SK-N-SH treated with all-trans-retinoic acid at 6 μM for 48 hours (cell line): ENCODE measurements around the gene NOXO1.
A peak's percentile ranks its signal among the peaks of the same experiment; 100 is the strongest.

Experiments
- ATAC-seq: fragments of 200-7000 bp; cut with Tn5 transposase; 3 replicates; pipeline ENCODE4 v1.9.1; 2020; ENCODE audit warnings: mild to moderate bottlenecking, moderate library complexity
- ARNTL ChIP-seq: fragments of 450-650 bp; formaldehyde crosslinking; IDR thresholded peaks from 2 replicates; pipeline ENCODE4 v1.5.0; 2020; ENCODE audit warnings: low read depth, mild to moderate bottlenecking, moderate library complexity, borderline replicate concordance
- CSDC2 ChIP-seq: fragments of 250-450 bp; sonication (Bioruptor Pico); IDR thresholded peaks from 2 replicates; pipeline ENCODE4 v1.5.0; 2020; ENCODE audit warnings: mild to moderate bottlenecking, moderate library complexity
- ESRRG ChIP-seq: fragments of 250-450 bp; sonication (Bioruptor Pico); IDR thresholded peaks from 2 replicates; pipeline ENCODE4 v1.6.1; 2021; ENCODE audit warnings: mild to moderate bottlenecking
- GLIS3 ChIP-seq: fragments of 250-450 bp; sonication (Bioruptor Pico); IDR thresholded peaks from 2 replicates; pipeline ENCODE4 v1.5.0; 2020; ENCODE audit warnings: mild to moderate bottlenecking, moderate library complexity
- ISL1 ChIP-seq: fragments of 250-450 bp; sonication (Bioruptor Pico); IDR thresholded peaks from 2 replicates; pipeline ENCODE4 v2.1.2; 2022; ENCODE audit warnings: mild to moderate bottlenecking, moderate library complexity
- PPARA ChIP-seq: fragments of 250-450 bp; sonication (Bioruptor Pico); IDR thresholded peaks from 2 replicates; pipeline ENCODE4 v1.5.0; 2020; ENCODE audit warnings: mild to moderate bottlenecking, borderline replicate concordance
- SNAI2 ChIP-seq: fragments of 250-450 bp; sonication (Bioruptor Pico); IDR thresholded peaks from 2 replicates; pipeline ENCODE4 v1.5.0; 2020; ENCODE audit warnings: mild to moderate bottlenecking, moderate library complexity
- TCF4 ChIP-seq: fragments of 250-450 bp; sonication (Bioruptor Pico); IDR thresholded peaks from 2 replicates; pipeline ENCODE4 v1.8.0; 2021; ENCODE audit warnings: mild to moderate bottlenecking, moderate library complexity, borderline replicate concordance
- TOX ChIP-seq: fragments of 250-450 bp; sonication (Bioruptor Pico); IDR thresholded peaks from 2 replicates; pipeline ENCODE4 v1.8.0; 2021; ENCODE audit warnings: mild to moderate bottlenecking, moderate library complexity, borderline replicate concordance
- ZFP3 ChIP-seq: fragments of 250-450 bp; sonication (Bioruptor Pico); IDR thresholded peaks from 2 replicates; pipeline ENCODE4 v1.5.0; 2020; ENCODE audit warnings: mild to moderate bottlenecking, moderate library complexity
- ZFP30 ChIP-seq: fragments of 450-650 bp; formaldehyde crosslinking; IDR thresholded peaks from 2 replicates; pipeline ENCODE4 v1.5.0; 2022; ENCODE audit warnings: mild to moderate bottlenecking, moderate library complexity
- ZNF565 ChIP-seq: fragments of 450-650 bp; formaldehyde crosslinking; conservative IDR thresholded peaks from 2 replicates; pipeline ENCODE4 v1.5.0; 2020; ENCODE audit warnings: low read depth, mild to moderate bottlenecking, moderate library complexity
- ZNF8 ChIP-seq: fragments of 450-650 bp; formaldehyde crosslinking; IDR thresholded peaks from 2 replicates; pipeline ENCODE4 v1.5.0; 2020; ENCODE audit warnings: mild to moderate bottlenecking, moderate library complexity
- TF ChIP-seq, protein P1 (sequence below): fragments of 250-450 bp; sonication (Bioruptor Pico); IDR thresholded peaks from 2 replicates; pipeline ENCODE4 v1.8.0; 2020; ENCODE audit warnings: mild to moderate bottlenecking, moderate library complexity, borderline replicate concordance
- TF ChIP-seq, protein P2 (sequence below): fragments of 250-450 bp; sonication (Bioruptor Pico); IDR thresholded peaks from 2 replicates; pipeline ENCODE4 v1.5.1; 2021; ENCODE audit warnings: mild to moderate bottlenecking, moderate library complexity
- TF ChIP-seq, protein P3 (sequence below): fragments of 250-450 bp; sonication (Bioruptor Pico); IDR thresholded peaks from 2 replicates; pipeline ENCODE4 v1.8.0; 2021; ENCODE audit warnings: low read depth, mild to moderate bottlenecking, moderate library complexity, borderline replicate concordance
- TF ChIP-seq, protein P4 (sequence below): fragments of 250-450 bp; sonication (Bioruptor Pico); IDR thresholded peaks from 2 replicates; pipeline ENCODE4 v1.5.0; 2020; ENCODE audit warnings: mild to moderate bottlenecking, moderate library complexity

NOXO1 gene

DNA sequence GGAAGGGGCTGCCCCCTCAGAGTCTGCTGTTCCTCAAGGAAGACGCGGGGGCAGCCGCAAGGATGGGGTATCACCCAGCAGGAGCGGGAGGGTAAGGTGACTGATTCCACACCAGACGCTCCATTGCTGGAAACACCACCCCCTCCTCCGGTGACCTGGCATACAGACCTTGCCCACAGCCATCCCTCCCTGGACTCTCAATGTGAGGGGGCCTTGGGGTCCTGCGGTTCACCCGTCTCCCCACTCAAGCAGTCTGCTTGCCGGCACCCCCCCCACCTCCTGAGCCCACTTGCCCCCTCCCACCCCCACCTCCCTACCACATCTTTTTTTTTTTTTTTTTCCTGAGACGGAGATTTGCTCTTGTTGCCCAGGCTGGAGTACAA lies 50.9 kb downstream of the NOXO1 start:
- ATAC-seq = no peak
- TF ChIP-seq ESRRG (CRISPR knock-in tag) (no peak), ARNTL (CRISPR knock-in tag) (no peak), TOX (CRISPR knock-in tag) (no peak), TCF4 (CRISPR knock-in tag) (no peak), ZNF565 (CRISPR knock-in tag) (no peak), ZFP3 (CRISPR knock-in tag) (no peak), SNAI2 (no peak), CSDC2 (CRISPR knock-in tag) (no peak), ISL1 (CRISPR knock-in tag) (no peak)
- TF ChIP-seq, protein P1, sequence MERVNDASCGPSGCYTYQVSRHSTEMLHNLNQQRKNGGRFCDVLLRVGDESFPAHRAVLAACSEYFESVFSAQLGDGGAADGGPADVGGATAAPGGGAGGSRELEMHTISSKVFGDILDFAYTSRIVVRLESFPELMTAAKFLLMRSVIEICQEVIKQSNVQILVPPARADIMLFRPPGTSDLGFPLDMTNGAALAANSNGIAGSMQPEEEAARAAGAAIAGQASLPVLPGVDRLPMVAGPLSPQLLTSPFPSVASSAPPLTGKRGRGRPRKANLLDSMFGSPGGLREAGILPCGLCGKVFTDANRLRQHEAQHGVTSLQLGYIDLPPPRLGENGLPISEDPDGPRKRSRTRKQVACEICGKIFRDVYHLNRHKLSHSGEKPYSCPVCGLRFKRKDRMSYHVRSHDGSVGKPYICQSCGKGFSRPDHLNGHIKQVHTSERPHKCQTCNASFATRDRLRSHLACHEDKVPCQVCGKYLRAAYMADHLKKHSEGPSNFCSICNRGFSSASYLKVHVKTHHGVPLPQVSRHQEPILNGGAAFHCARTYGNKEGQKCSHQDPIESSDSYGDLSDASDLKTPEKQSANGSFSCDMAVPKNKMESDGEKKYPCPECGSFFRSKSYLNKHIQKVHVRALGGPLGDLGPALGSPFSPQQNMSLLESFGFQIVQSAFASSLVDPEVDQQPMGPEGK (CRISPR knock-in tag) = no peak
- TF ChIP-seq, protein P2, sequence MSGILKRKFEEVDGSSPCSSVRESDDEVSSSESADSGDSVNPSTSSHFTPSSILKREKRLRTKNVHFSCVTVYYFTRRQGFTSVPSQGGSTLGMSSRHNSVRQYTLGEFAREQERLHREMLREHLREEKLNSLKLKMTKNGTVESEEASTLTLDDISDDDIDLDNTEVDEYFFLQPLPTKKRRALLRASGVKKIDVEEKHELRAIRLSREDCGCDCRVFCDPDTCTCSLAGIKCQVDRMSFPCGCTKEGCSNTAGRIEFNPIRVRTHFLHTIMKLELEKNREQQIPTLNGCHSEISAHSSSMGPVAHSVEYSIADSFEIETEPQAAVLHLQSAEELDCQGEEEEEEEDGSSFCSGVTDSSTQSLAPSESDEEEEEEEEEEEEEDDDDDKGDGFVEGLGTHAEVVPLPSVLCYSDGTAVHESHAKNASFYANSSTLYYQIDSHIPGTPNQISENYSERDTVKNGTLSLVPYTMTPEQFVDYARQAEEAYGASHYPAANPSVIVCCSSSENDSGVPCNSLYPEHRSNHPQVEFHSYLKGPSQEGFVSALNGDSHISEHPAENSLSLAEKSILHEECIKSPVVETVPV (CRISPR knock-in tag) = no peak
- TF ChIP-seq, protein P3, sequence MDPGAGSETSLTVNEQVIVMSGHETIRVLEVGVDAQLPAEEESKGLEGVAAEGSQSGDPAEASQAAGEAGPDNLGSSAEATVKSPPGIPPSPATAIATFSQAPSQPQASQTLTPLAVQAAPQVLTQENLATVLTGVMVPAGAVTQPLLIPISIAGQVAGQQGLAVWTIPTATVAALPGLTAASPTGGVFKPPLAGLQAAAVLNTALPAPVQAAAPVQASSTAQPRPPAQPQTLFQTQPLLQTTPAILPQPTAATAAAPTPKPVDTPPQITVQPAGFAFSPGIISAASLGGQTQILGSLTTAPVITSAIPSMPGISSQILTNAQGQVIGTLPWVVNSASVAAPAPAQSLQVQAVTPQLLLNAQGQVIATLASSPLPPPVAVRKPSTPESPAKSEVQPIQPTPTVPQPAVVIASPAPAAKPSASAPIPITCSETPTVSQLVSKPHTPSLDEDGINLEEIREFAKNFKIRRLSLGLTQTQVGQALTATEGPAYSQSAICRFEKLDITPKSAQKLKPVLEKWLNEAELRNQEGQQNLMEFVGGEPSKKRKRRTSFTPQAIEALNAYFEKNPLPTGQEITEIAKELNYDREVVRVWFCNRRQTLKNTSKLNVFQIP (CRISPR knock-in tag) = no peak
- TF ChIP-seq, protein P4, sequence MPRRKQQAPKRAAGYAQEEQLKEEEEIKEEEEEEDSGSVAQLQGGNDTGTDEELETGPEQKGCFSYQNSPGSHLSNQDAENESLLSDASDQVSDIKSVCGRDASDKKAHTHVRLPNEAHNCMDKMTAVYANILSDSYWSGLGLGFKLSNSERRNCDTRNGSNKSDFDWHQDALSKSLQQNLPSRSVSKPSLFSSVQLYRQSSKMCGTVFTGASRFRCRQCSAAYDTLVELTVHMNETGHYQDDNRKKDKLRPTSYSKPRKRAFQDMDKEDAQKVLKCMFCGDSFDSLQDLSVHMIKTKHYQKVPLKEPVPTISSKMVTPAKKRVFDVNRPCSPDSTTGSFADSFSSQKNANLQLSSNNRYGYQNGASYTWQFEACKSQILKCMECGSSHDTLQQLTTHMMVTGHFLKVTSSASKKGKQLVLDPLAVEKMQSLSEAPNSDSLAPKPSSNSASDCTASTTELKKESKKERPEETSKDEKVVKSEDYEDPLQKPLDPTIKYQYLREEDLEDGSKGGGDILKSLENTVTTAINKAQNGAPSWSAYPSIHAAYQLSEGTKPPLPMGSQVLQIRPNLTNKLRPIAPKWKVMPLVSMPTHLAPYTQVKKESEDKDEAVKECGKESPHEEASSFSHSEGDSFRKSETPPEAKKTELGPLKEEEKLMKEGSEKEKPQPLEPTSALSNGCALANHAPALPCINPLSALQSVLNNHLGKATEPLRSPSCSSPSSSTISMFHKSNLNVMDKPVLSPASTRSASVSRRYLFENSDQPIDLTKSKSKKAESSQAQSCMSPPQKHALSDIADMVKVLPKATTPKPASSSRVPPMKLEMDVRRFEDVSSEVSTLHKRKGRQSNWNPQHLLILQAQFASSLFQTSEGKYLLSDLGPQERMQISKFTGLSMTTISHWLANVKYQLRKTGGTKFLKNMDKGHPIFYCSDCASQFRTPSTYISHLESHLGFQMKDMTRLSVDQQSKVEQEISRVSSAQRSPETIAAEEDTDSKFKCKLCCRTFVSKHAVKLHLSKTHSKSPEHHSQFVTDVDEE = no peak

DNA sequence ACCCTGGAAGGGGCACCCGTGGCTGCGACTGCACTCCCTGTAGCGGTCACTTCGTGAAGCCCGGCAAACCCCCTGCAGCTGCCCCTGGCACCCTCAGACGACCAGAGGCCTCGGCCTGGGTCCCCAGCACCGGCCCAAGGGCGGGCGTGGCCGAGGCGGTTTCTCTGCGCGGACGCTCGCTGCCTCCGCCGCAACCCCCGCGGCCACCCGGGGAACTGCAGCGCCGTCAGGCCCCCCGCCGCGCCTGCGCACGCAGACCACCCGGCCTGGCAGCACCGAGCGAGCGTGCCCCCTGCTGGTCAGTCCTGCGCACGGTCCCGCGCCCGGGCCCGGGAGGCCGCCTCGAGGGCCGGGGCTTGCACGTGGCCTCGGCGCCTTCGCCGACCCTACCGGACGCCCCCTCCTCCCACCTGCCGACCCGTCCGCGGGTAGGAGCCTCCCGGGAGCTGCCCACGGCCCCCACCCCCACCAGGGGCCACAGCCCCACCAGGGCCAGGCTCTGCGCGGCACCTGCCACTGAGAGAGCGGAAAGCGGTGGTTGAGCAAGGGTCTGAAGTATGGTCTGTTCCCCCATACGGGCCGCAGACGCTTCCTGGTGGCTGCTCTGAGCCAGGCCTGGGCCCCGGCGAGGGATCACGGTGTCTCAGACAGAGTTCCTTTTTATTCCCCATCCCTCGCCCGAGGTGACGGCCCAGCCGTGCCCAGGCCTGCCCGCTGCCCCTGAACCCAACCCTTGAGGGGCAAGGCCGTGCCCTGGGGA lies 51.5 kb downstream of the NOXO1 start:
- ATAC-seq = peak; percentile 92
- TF ChIP-seq TCF4 (CRISPR knock-in tag) = no peak
- TF ChIP-seq, all 23 proteins: peak for 0

DNA sequence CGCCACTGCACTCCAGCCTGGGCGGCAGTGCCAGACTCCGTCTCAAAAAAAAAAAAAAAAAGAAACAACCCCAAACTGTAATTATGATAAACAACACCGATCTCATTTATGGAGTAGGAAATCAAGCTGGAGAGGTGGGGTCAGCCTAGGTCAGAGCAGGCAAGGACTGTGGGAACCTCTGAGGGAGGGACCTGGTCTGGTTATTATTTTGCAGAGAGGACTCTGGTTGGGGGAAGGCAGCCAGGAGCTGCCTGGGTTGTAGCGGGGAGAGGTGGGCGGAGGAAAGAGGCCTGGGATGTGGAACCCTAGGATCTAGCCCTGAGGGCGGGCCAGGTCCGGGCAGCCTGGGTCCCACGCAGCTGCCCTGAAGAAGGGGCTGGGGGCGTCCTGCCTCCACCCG lies 52.2 kb downstream of the NOXO1 start:
- TF ChIP-seq ZFP3 (CRISPR knock-in tag) (no peak), PPARA (no peak), ZNF8 (CRISPR knock-in tag) (no peak), ZFP30 (CRISPR knock-in tag) (no peak), GLIS3 (CRISPR knock-in tag) (no peak), SNAI2 (no peak)
- ATAC-seq = peak; percentile 78
